ENCODE measurements around the gene OR2AT4.

- TF ChIP-seq CTCF (conservative IDR thresholded peaks at IDR 0.05; ENCODE audit: low read length) (no peak), EZH2phosphoT487 (IDR thresholded peaks at IDR 0.05; ENCODE audit: borderline replicate concordance) (no peak)
Observed at GRCh38 chr11:75135651-75136050, 39.0 kb upstream of the OR2AT4 start.

Data from Loucy (cell line).